ENCODE measurements around the gene SLC16A7. TPM values are rescaled to one million over a fixed set of nuclear protein-coding genes. Genes with fewer than 3 reads are reported as not detected.

Gene SLC16A7
- total and polyA plus RNA-seq, 8 donors, result 4.0 to 47.4 (median 32.0) TPM

GRCh38 chr12:59820594-59821011, 224.8 kb downstream of the SLC16A7 start:
- intact Hi-C loops (cut with DNase I), result no loop called here
- WGBS, 2 donors, result 72 to 91% methylated on average over 2 of the region's 2 CpGs
- no peaks in the 10 kb centered on the region for H3K27me3 ChIP-seq
- H3K9me3 ChIP-seq, result no peaks in the 10 kb centered on the region
- no peak for DNase-seq
- H3K27ac ChIP-seq, result no peak overlapping the region
- no peaks in the 10 kb centered on the region for H3K4me1 ChIP-seq
- no peak for FAIRE-seq
- H3K36me3 ChIP-seq, result no peaks in the 10 kb centered on the region
- ATAC-seq, result no peak
- no peak overlapping the region for H3K4me3 ChIP-seq
- no peak for TF ChIP-seq CTCF (IDR thresholded peaks at IDR 0.05)

GRCh38 chr12:59823567-59823966, 227.7 kb downstream of the SLC16A7 start:
- no peaks in the 10 kb centered on the region for H3K9me3 ChIP-seq
- FAIRE-seq (no peak), ATAC-seq (no peak), DNase-seq (no peak)
- no peak overlapping the region for H3K4me3 ChIP-seq
- no peak for TF ChIP-seq CTCF (IDR thresholded peaks at IDR 0.05)
- intact Hi-C loops (cut with DNase I), result no loop called here
- no peak overlapping the region for H3K27ac ChIP-seq
- H3K36me3 ChIP-seq, result no peaks in the 10 kb centered on the region
- no peaks in the 10 kb centered on the region for H3K4me1 ChIP-seq
- H3K27me3 ChIP-seq, result no peaks in the 10 kb centered on the region

GRCh38 chr12:59827767-59828166, 231.9 kb downstream of the SLC16A7 start:
- H3K4me1 ChIP-seq, result no peaks in the 10 kb centered on the region
- DNase-seq, result no peak
- no peak for TF ChIP-seq CTCF (IDR thresholded peaks at IDR 0.05)
- intact Hi-C loops (cut with DNase I), result no loop called here
- H3K27me3 ChIP-seq, result no peaks in the 10 kb centered on the region
- WGBS, 2 donors, result 89 to 94% methylated on average over 3 of the region's 3 CpGs
- no peak overlapping the region for H3K4me3 ChIP-seq
- FAIRE-seq, result no peak
- H3K36me3 ChIP-seq, result no peaks in the 10 kb centered on the region
- H3K27ac ChIP-seq, result no peak overlapping the region
- ATAC-seq, result no peak
- H3K9me3 ChIP-seq, result no peaks in the 10 kb centered on the region

- ATAC-seq (no peak), DNase-seq (no peak), FAIRE-seq (no peak)
- no peak for TF ChIP-seq CTCF (IDR thresholded peaks at IDR 0.05)
- H3K4me1 ChIP-seq, result no peaks in the 10 kb centered on the region
- H3K27ac ChIP-seq, result no peak overlapping the region
- H3K4me3 ChIP-seq, result no peak overlapping the region
- intact Hi-C loops (cut with DNase I), result no loop called here
- no peaks in the 10 kb centered on the region for H3K9me3 ChIP-seq
- no peaks in the 10 kb centered on the region for H3K36me3 ChIP-seq
- no peaks in the 10 kb centered on the region for H3K27me3 ChIP-seq
Measured at GRCh38 chr12:59828521-59828920, 232.7 kb downstream of the SLC16A7 start.

- intact Hi-C loops (cut with DNase I), result no loop called here
- H3K4me1 ChIP-seq, result no peaks in the 10 kb centered on the region
- no peaks in the 10 kb centered on the region for H3K9me3 ChIP-seq
- H3K27ac ChIP-seq, result no peak overlapping the region
- no peak for TF ChIP-seq CTCF (IDR thresholded peaks at IDR 0.05)
- no peak for ATAC-seq
- DNase-seq, result no peak
- no peak for FAIRE-seq
- H3K27me3 ChIP-seq, result no peaks in the 10 kb centered on the region
- H3K36me3 ChIP-seq, result no peaks in the 10 kb centered on the region
- no peak overlapping the region for H3K4me3 ChIP-seq
- 78 to 86% methylated on average over 3 of the region's 3 CpGs for WGBS, 2 donors
Measured at GRCh38 chr12:59833408-59833807, 237.6 kb downstream of the SLC16A7 start.

Measured in pancreas (tissue), 10 donors.